Mesangial cell (primary cell): ENCODE measurements around the gene TSPAN8. TPM values are rescaled to one million over a fixed set of nuclear protein-coding genes. Genes with fewer than 3 reads are reported as not detected.

Source experiments
- total RNA-seq: library from RNA; depleted of rRNA; stranded (reverse); fragments of >200 nt; gene quantifications from 2 replicates; pipeline ENCODE4 v1.2.3, GENCODE V29; 2015

The TSPAN8 gene
- 0.51 TPM in 1 of 2 replicates, not detected in the other for total RNA-seq

DNA sequence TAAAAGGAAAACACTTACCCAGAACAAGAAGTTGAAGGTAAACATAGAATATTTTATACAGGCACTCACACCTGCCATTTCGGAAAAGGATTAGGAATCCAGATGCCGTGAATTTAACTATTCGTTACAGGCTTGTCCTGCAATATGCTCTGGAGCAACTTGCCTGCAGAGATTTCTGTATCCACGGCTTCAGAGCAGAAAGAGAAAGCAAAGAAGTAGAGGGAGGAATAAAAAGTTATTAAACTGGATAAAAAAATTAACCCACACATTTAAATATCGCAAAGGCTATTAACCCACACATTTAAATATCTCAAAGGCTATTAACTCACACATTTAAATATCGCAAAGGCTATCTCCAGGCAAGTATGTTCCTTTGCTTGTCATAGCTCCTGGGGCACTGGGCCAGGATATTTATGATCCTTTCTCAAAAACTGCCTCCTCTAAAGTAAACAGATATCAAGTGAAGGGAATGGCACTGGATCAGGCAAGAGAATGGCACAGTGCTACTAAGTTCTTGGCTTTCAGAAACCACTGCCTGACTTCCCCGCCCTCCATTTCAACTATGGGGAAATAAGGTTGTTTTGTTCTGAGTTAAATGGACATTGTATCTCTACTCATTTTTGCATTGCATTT is at the start of gene TSPAN8:
Gene TSPAN8, minus strand, starts transcription at position 399 of the 633 bp plus-strand sequence. Its CDS starts 321 bp downstream, at position 78.

Other genes with a start within 250 kb of the TSPAN8 start
- gene PTPRR, start 237.3 kb downstream of the TSPAN8 start, total RNA-seq = 0.25 and 0.49 TPM in 2 replicates